SJCRH30 (cell line): Measurements from ENCODE around the gene KNG1. TPM values are rescaled to one million over a fixed set of nuclear protein-coding genes. Genes with fewer than 3 reads are reported as not detected.
A peak's percentile ranks its signal among the peaks of the same experiment; 100 is the strongest.

Experiments used
- DNase-seq, 2 experiments: peaks; one replicate each; pipeline ENCODE4 v3.0.0-alpha.2; 2015 to 2020
- H3K27ac ChIP-seq: fragments of 250-450 bp; sonication (Bioruptor Pico); 2 replicates; pipeline ENCODE4 v1.5.1; 2020; ENCODE audit warnings: mild to moderate bottlenecking, moderate library complexity
- H3K27me3 ChIP-seq: fragments of 250-450 bp; sonication (Bioruptor Pico); 2 replicates; pipeline ENCODE4 v1.5.1; 2020; ENCODE audit warnings: mild to moderate bottlenecking, moderate library complexity
- H3K36me3 ChIP-seq: fragments of 250-450 bp; sonication (Bioruptor Pico); 2 replicates; pipeline ENCODE4 v1.5.1; 2020; ENCODE audit warnings: mild to moderate bottlenecking, moderate library complexity
- H3K4me1 ChIP-seq: fragments of 250-450 bp; sonication (Bioruptor Pico); 2 replicates; pipeline ENCODE4 v1.5.1; 2020; ENCODE audit warnings: mild to moderate bottlenecking, moderate library complexity
- H3K4me3 ChIP-seq: fragments of 250-450 bp; sonication (Bioruptor Pico); 2 replicates; pipeline ENCODE4 v1.5.1; 2020; ENCODE audit warnings: mild to moderate bottlenecking, moderate library complexity
- H3K9me3 ChIP-seq: fragments of 250-450 bp; sonication (Bioruptor Pico); replicated peaks from 2 replicates; pipeline ENCODE4 v1.5.1; 2020; ENCODE audit warnings: mild to moderate bottlenecking, moderate library complexity
- total RNA-seq: library from RNA; depleted of rRNA; stranded (reverse); fragments of >200 nt; shearing (Covaris generic); gene quantifications from 2 replicates; pipeline ENCODE4 v1.2.3, GENCODE V29; 2014

The KNG1 gene
- total RNA-seq, 1 experiment from 2014 or later: not detected

GRCh38 chr3:186742618-186743380 is 25.6 kb downstream of the KNG1 start:
- no peaks in the 10 kb centered on the region for H3K4me1 ChIP-seq
- no peak overlapping the region for H3K4me3 ChIP-seq
- no peaks in the 10 kb centered on the region for H3K27me3 ChIP-seq
- DNase-seq: no peak
- H3K36me3 ChIP-seq: no peaks in the 10 kb centered on the region
- H3K9me3 ChIP-seq: no peaks in the 10 kb centered on the region
- no peak overlapping the region for H3K27ac ChIP-seq

GRCh38 chr3:186743666-186744065 is 26.5 kb downstream of the KNG1 start:
- H3K4me3 ChIP-seq: no peak overlapping the region
- H3K27me3 ChIP-seq: no peaks in the 10 kb centered on the region
- no peak for DNase-seq

GRCh38 chr3:186746008-186746407 is 28.8 kb downstream of the KNG1 start:
- no peak overlapping the region for H3K4me3 ChIP-seq
- no peaks in the 10 kb centered on the region for H3K36me3 ChIP-seq
- H3K9me3 ChIP-seq: no peaks in the 10 kb centered on the region
- H3K27me3 ChIP-seq: no peaks in the 10 kb centered on the region
- DNase-seq: peak; percentile 42 to 55
- H3K27ac ChIP-seq: no peak overlapping the region
- no peaks in the 10 kb centered on the region for H3K4me1 ChIP-seq

More at GRCh38 chr3:186743666-186744065, 26.5 kb downstream of the KNG1 start:
- Histone ChIP-seq H3K27ac (no peak overlapping the region), H3K9me3 (no peaks in the 10 kb centered on the region), H3K4me1 (no peaks in the 10 kb centered on the region), H3K36me3 (no peaks in the 10 kb centered on the region)

- Histone ChIP-seq H3K4me1 (no peaks in the 10 kb centered on the region), H3K4me3 (no peak overlapping the region), H3K9me3 (no peaks in the 10 kb centered on the region), H3K36me3 (no peaks in the 10 kb centered on the region), H3K27ac (no peak overlapping the region), H3K27me3 (no peaks in the 10 kb centered on the region)
- DNase-seq: no peak
These were observed 33.2 kb downstream of the KNG1 start for GRCh38 chr3:186750316-186750715.

- H3K36me3 ChIP-seq: no peaks in the 10 kb centered on the region
- no peak overlapping the region for H3K27ac ChIP-seq
- H3K9me3 ChIP-seq: no peaks in the 10 kb centered on the region
- no peaks in the 10 kb centered on the region for H3K4me1 ChIP-seq
- DNase-seq: no peak
- no peak overlapping the region for H3K4me3 ChIP-seq
- no peaks in the 10 kb centered on the region for H3K27me3 ChIP-seq
These were observed 34.3 kb downstream of the KNG1 start for GRCh38 chr3:186751480-186751879.

- Histone ChIP-seq H3K9me3 (no peaks in the 10 kb centered on the region), H3K36me3 (no peaks in the 10 kb centered on the region), H3K4me3 (no peak overlapping the region), H3K27me3 (no peaks in the 10 kb centered on the region; the same call in 1 of the 2 replicates), H3K4me1 (no peaks in the 10 kb centered on the region), H3K27ac (no peak overlapping the region)
- DNase-seq: no peak
These were observed 36.8 kb downstream of the KNG1 start for GRCh38 chr3:186754006-186754405.

GRCh38 chr3:186754871-186755270 is 37.7 kb downstream of the KNG1 start:
- Histone ChIP-seq H3K4me3 (no peak overlapping the region), H3K27me3 (no peaks in the 10 kb centered on the region; the same call in 1 of the 2 replicates), H3K27ac (no peak overlapping the region), H3K36me3 (no peaks in the 10 kb centered on the region), H3K4me1 (no peaks in the 10 kb centered on the region), H3K9me3 (no peaks in the 10 kb centered on the region)
- DNase-seq: no peak

GRCh38 chr3:186757214-186757613 is 40.1 kb downstream of the KNG1 start:
- DNase-seq: no peak
- Histone ChIP-seq H3K9me3 (no peaks in the 10 kb centered on the region), H3K27ac (no peak overlapping the region)

GRCh38 chr3:186757686-186758220 is 40.6 kb downstream of the KNG1 start:
- Histone ChIP-seq H3K27ac (no peak overlapping the region), H3K27me3 (no peaks in the 10 kb centered on the region; the same call in 1 of the 2 replicates), H3K4me3 (no peak overlapping the region), H3K36me3 (no peaks in the 10 kb centered on the region), H3K9me3 (no peaks in the 10 kb centered on the region), H3K4me1 (no peaks in the 10 kb centered on the region)
- DNase-seq: no peak

More at GRCh38 chr3:186757214-186757613, 40.1 kb downstream of the KNG1 start:
- no peaks in the 10 kb centered on the region for H3K4me1 ChIP-seq
- H3K36me3 ChIP-seq: no peaks in the 10 kb centered on the region
- H3K4me3 ChIP-seq: no peak overlapping the region
- H3K27me3 ChIP-seq: no peaks in the 10 kb centered on the region; the same call in 1 of the 2 replicates

- peak in 1 of 2 experiments; percentile 2 for DNase-seq
- Histone ChIP-seq H3K36me3 (no peaks in the 10 kb centered on the region), H3K27ac (no peak overlapping the region), H3K27me3 (no peaks in the 10 kb centered on the region; the same call in 1 of the 2 replicates), H3K9me3 (no peaks in the 10 kb centered on the region), H3K4me1 (no peaks in the 10 kb centered on the region), H3K4me3 (no peak overlapping the region)
These were observed 42.2 kb downstream of the KNG1 start for GRCh38 chr3:186759231-186759930.

GRCh38 chr3:186760141-186760833 is 43.1 kb downstream of the KNG1 start:
- no peak overlapping the region for H3K27ac ChIP-seq

GRCh38 chr3:186760897-186761447 is 43.8 kb downstream of the KNG1 start:
- Histone ChIP-seq H3K27me3 (no peaks in the 10 kb centered on the region; the same call in 1 of the 2 replicates), H3K27ac (no peak overlapping the region), H3K4me1 (no peaks in the 10 kb centered on the region), H3K4me3 (no peak overlapping the region), H3K36me3 (no peaks in the 10 kb centered on the region), H3K9me3 (no peaks in the 10 kb centered on the region)
- DNase-seq: no peak

More at GRCh38 chr3:186760141-186760833, 43.1 kb downstream of the KNG1 start:
- Histone ChIP-seq H3K4me3 (no peak overlapping the region), H3K27me3 (no peaks in the 10 kb centered on the region; the same call in 1 of the 2 replicates), H3K36me3 (no peaks in the 10 kb centered on the region), H3K9me3 (no peaks in the 10 kb centered on the region), H3K4me1 (no peaks in the 10 kb centered on the region)
- DNase-seq: no peak

- Histone ChIP-seq H3K4me3 (peak overlapping the region; percentile 39), H3K9me3 (no peaks in the 10 kb centered on the region), H3K27ac (no peak overlapping the region; the same call in 1 of the 2 replicates), H3K36me3 (no peaks in the 10 kb centered on the region), H3K4me1 (no peaks in the 10 kb centered on the region), H3K27me3 (no peaks in the 10 kb centered on the region)
- no peak for DNase-seq
These were observed 55.1 kb downstream of the KNG1 start for GRCh38 chr3:186772281-186772694.

- Histone ChIP-seq H3K9me3 (no peaks in the 10 kb centered on the region), H3K4me3 (peak overlapping the region; percentile 39), H3K4me1 (no peaks in the 10 kb centered on the region), H3K27ac (no peak overlapping the region; the same call in 1 of the 2 replicates), H3K36me3 (no peaks in the 10 kb centered on the region), H3K27me3 (no peaks in the 10 kb centered on the region)
- DNase-seq: peak; percentile 63 to 64
These were observed 55.7 kb downstream of the KNG1 start for GRCh38 chr3:186772701-186773417.
